SK-N-MC (cell line): ENCODE measurements around the gene CDKN1A.

ENCODE experiments used
- DNase-seq: peaks from one replicate; pipeline ENCODE4 v3.0.0-alpha.2; 2011; ENCODE audit warnings: low read depth, low spot score
- H3K27ac ChIP-seq: fragments of 200-600 bp; sonication (generic); 2 replicates; pipeline ENCODE4 v1.5.1; 2016; ENCODE audit warnings: mixed run types
- H3K36me3 ChIP-seq: fragments of 200-600 bp; sonication (generic); 2 replicates; pipeline ENCODE4 v1.6.1; 2017; ENCODE audit warnings: antibody characterized with exemption, low read length, mixed read lengths; ENCODE audit not compliant: insufficient read depth
- H3K4me3 ChIP-seq: fragments of 200-600 bp; sonication (generic); 2 replicates; pipeline ENCODE4 v1.5.1; 2016
- H3K9ac ChIP-seq: fragments of 200-600 bp; sonication (generic); 2 replicates; pipeline ENCODE4 v1.8.0; 2017; ENCODE audit warnings: mixed run types, mixed read lengths; ENCODE audit not compliant: insufficient read length
- H3K9me3 ChIP-seq: fragments of 200-600 bp; sonication (generic); 2 replicates; pipeline ENCODE4 v1.6.1; 2017; ENCODE audit warnings: low read depth, mild to moderate bottlenecking, antibody characterized with exemption, low read length, moderate library complexity, mixed read lengths
- EZH2 ChIP-seq: fragments of 200-600 bp; sonication (generic); IDR thresholded peaks from one replicate; pipeline ENCODE4 v1.6.1; 2017; ENCODE audit warnings: antibody characterized with exemption
- FOXP2 ChIP-seq: optimal IDR thresholded peaks from 2 replicates; pipeline ENCODE3; 2011; ENCODE audit warnings: mild to moderate bottlenecking, moderate library complexity; ENCODE audit not compliant: insufficient read depth; ENCODE audit errors: extremely low read length, control extremely low read depth
- POLR2AphosphoS5 ChIP-seq: IDR thresholded peaks from 2 replicates; pipeline ENCODE4 v1.6.1; 2012; ENCODE audit warnings: mild to moderate bottlenecking, low read depth, low read length, borderline replicate concordance

CDKN1A gene

GRCh38 chr6:36733300-36733699 is 54.8 kb downstream of the CDKN1A start:
- no peak overlapping the region for H3K9ac ChIP-seq
- no peaks in the 10 kb centered on the region for H3K9me3 ChIP-seq
- no peak overlapping the region for H3K27ac ChIP-seq
- no peaks in the 10 kb centered on the region for H3K36me3 ChIP-seq
- no peak overlapping the region for H3K4me3 ChIP-seq
- no peak for DNase-seq
- no peak for TF ChIP-seq POLR2AphosphoS5
- TF ChIP-seq FOXP2: no peak
- no peak for TF ChIP-seq EZH2

- no peak overlapping the region for H3K9ac ChIP-seq
These were observed 56.1 kb downstream of the CDKN1A start for GRCh38 chr6:36734486-36735060.

GRCh38 chr6:36735110-36736071 is 56.9 kb downstream of the CDKN1A start:
- Histone ChIP-seq H3K4me3 (peak overlapping the region; percentile 72), H3K27ac (peak overlapping the region; percentile 25; the same call in 1 of the 2 replicates), H3K9me3 (no peaks in the 10 kb centered on the region), H3K36me3 (no peaks in the 10 kb centered on the region), H3K9ac (no peak overlapping the region)
- TF ChIP-seq POLR2AphosphoS5 (no peak), EZH2 (no peak), FOXP2 (no peak)
- peak; percentile 73 for DNase-seq

More at GRCh38 chr6:36734486-36735060, 56.1 kb downstream of the CDKN1A start:
- 0 out of 2 replicates have a peak overlapping the region, but pooled peaks have one; percentile 25 for H3K27ac ChIP-seq
- H3K4me3 ChIP-seq: peak overlapping the region; percentile 72
- H3K9me3 ChIP-seq: no peaks in the 10 kb centered on the region
- H3K36me3 ChIP-seq: no peaks in the 10 kb centered on the region
- no peak for TF ChIP-seq EZH2
- no peak for DNase-seq
